NB4 (cell line): ENCODE results near the gene TTC29.

Experiments
- POLR2A ChIP-seq: IDR thresholded peaks from 2 replicates; pipeline ENCODE4 v1.6.1; 2011; ENCODE audit warnings: mild to moderate bottlenecking; ENCODE audit not compliant: insufficient read length; ENCODE audit errors: extremely low read depth
- TF ChIP-seq, protein P1 (sequence below): IDR thresholded peaks from one replicate; pipeline ENCODE4 v1.5.1; 2012; ENCODE audit warnings: low read depth, low read length

DNA sequence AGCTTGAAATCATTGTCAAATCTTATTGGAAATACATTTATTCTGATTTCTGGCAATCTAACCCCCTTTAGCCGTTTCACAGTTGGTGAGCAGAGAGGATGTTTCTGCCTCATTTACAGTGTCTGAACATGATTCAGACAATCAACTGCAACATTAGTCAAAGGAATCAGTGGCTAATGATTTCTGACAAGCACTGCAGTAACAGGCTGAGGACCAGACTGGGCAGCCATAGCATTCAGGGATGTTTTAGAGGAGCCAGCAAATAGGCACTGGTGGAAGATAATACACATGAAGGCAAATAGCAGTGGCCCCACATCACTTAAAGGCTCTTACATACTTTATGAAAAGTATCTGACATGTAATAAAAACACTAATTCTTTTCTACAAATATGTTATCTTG is 102.8 kb downstream of the TTC29 start:
- no peak for TF ChIP-seq POLR2A
- TF ChIP-seq, protein P1, sequence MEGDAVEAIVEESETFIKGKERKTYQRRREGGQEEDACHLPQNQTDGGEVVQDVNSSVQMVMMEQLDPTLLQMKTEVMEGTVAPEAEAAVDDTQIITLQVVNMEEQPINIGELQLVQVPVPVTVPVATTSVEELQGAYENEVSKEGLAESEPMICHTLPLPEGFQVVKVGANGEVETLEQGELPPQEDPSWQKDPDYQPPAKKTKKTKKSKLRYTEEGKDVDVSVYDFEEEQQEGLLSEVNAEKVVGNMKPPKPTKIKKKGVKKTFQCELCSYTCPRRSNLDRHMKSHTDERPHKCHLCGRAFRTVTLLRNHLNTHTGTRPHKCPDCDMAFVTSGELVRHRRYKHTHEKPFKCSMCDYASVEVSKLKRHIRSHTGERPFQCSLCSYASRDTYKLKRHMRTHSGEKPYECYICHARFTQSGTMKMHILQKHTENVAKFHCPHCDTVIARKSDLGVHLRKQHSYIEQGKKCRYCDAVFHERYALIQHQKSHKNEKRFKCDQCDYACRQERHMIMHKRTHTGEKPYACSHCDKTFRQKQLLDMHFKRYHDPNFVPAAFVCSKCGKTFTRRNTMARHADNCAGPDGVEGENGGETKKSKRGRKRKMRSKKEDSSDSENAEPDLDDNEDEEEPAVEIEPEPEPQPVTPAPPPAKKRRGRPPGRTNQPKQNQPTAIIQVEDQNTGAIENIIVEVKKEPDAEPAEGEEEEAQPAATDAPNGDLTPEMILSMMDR, result no peak
